ENCODE measurements around the gene PTPN4. TPM values are rescaled to one million over a fixed set of nuclear protein-coding genes. Genes with fewer than 3 reads are reported as not detected.

The PTPN4 gene
- total RNA-seq, 1 experiment from 2014 or later: 46.8 TPM

- H3K27ac Mint-ChIP-seq (ENCODE audit: unreplicated experiment): no peak overlapping the region
- intact Hi-C loops (cut with micrococcal nuclease; ENCODE audit: unreplicated experiment): no loop called here
Observed at GRCh38 chr2:119739580-119740255, 20.0 kb upstream of the PTPN4 start.

GRCh38 chr2:119741001-119741400 is 18.7 kb upstream of the PTPN4 start:
- H3K36me3 Mint-ChIP-seq (ENCODE audit: insufficient read depth, unreplicated experiment): no peaks in the 10 kb centered on the region
- H3K27me3 Mint-ChIP-seq (ENCODE audit: insufficient read depth, unreplicated experiment): peaks cover 20% of the 10 kb centered on the region
- no peak for TF ChIP-seq CTCF (IDR thresholded peaks at IDR 0.05; ENCODE audit: insufficient read depth in 1 of 2, low read depth in 1 of 2, low read length in 1 of 2, severe bottlenecking in 1 of 2, unreplicated experiment in 1 of 2)
- no TSS peak for BruUV-seq (replicated peaks)
- intact Hi-C loops (cut with micrococcal nuclease; ENCODE audit: unreplicated experiment): no loop called here
- H3K4me3 Mint-ChIP-seq (ENCODE audit: unreplicated experiment): no peak overlapping the region
- CTCF ChIA-PET: no interaction called here
- Histone ChIP-seq H3K9me3 (no peaks in the 10 kb centered on the region), H3K36me3 (ENCODE audit: control insufficient read depth, insufficient read depth, low read length) (no peaks in the 10 kb centered on the region), H3K4me3 (ENCODE audit: low read depth, low read length) (no peak overlapping the region), H3K4me1 (no peaks in the 10 kb centered on the region), H3K27me3 (replicated peaks; ENCODE audit: control insufficient read depth, insufficient read depth, low read length) (no peaks in the 10 kb centered on the region)
- no peak overlapping the region for H3K27ac Mint-ChIP-seq (ENCODE audit: unreplicated experiment)
- POLR2A ChIA-PET: no interaction called here
- H3K4me1 Mint-ChIP-seq (ENCODE audit: low read depth, unreplicated experiment): no peaks in the 10 kb centered on the region
- DNase-seq: no peak
- no peaks in the 10 kb centered on the region for H3K9me3 Mint-ChIP-seq (ENCODE audit: unreplicated experiment)

More at GRCh38 chr2:119739580-119740255, 20.0 kb upstream of the PTPN4 start:
- H3K27me3 Mint-ChIP-seq (ENCODE audit: insufficient read depth, unreplicated experiment): peaks cover 13% of the 10 kb centered on the region
- no peaks in the 10 kb centered on the region for H3K4me1 Mint-ChIP-seq (ENCODE audit: low read depth, unreplicated experiment)
- no peak for TF ChIP-seq CTCF (IDR thresholded peaks at IDR 0.05; ENCODE audit: insufficient read depth in 1 of 2, low read depth in 1 of 2, low read length in 1 of 2, severe bottlenecking in 1 of 2, unreplicated experiment in 1 of 2)
- POLR2A ChIA-PET: no interaction called here
- H3K27me3 ChIP-seq (replicated peaks; ENCODE audit: control insufficient read depth, insufficient read depth, low read length): no peaks in the 10 kb centered on the region
- no peaks in the 10 kb centered on the region for H3K4me1 ChIP-seq
- H3K9me3 Mint-ChIP-seq (ENCODE audit: unreplicated experiment): no peaks in the 10 kb centered on the region
- no peaks in the 10 kb centered on the region for H3K9me3 ChIP-seq
- no peak overlapping the region for H3K4me3 ChIP-seq (ENCODE audit: low read depth, low read length)
- BruUV-seq (replicated peaks): no TSS peak
- no peak for DNase-seq
- no peaks in the 10 kb centered on the region for H3K36me3 ChIP-seq (ENCODE audit: control insufficient read depth, insufficient read depth, low read length)
- H3K4me3 Mint-ChIP-seq (ENCODE audit: unreplicated experiment): no peak overlapping the region
- H3K36me3 Mint-ChIP-seq (ENCODE audit: insufficient read depth, unreplicated experiment): no peaks in the 10 kb centered on the region
- CTCF ChIA-PET: no interaction called here

GRCh38 chr2:119741868-119742267 is 17.9 kb upstream of the PTPN4 start:
- CTCF ChIA-PET: no interaction called here
- no peaks in the 10 kb centered on the region for H3K9me3 Mint-ChIP-seq (ENCODE audit: unreplicated experiment)
- H3K4me3 Mint-ChIP-seq (ENCODE audit: unreplicated experiment): no peak overlapping the region

More at GRCh38 chr2:119741868-119742267, 17.9 kb upstream of the PTPN4 start:
- H3K4me1 ChIP-seq: no peaks in the 10 kb centered on the region
- Mint-ChIP-seq H3K4me1 (ENCODE audit: low read depth, unreplicated experiment) (no peaks in the 10 kb centered on the region), H3K36me3 (ENCODE audit: insufficient read depth, unreplicated experiment) (no peaks in the 10 kb centered on the region), H3K27ac (ENCODE audit: unreplicated experiment) (no peak overlapping the region), H3K27me3 (ENCODE audit: insufficient read depth, unreplicated experiment) (peaks cover 20% of the 10 kb centered on the region)
- no peak for DNase-seq
- POLR2A ChIA-PET: no interaction called here
- no peak for TF ChIP-seq CTCF (IDR thresholded peaks at IDR 0.05; ENCODE audit: insufficient read depth in 1 of 2, low read depth in 1 of 2, low read length in 1 of 2, severe bottlenecking in 1 of 2, unreplicated experiment in 1 of 2)
- H3K9me3 ChIP-seq: no peaks in the 10 kb centered on the region
- intact Hi-C loops (cut with micrococcal nuclease; ENCODE audit: unreplicated experiment): no loop called here
- H3K36me3 ChIP-seq (ENCODE audit: control insufficient read depth, insufficient read depth, low read length): no peaks in the 10 kb centered on the region
- H3K27me3 ChIP-seq (replicated peaks; ENCODE audit: control insufficient read depth, insufficient read depth, low read length): no peaks in the 10 kb centered on the region
- no TSS peak for BruUV-seq (replicated peaks)
- H3K4me3 ChIP-seq (ENCODE audit: low read depth, low read length): no peak overlapping the region

Measured in Caco-2 (cell line).